Dedifferentiated amniotic fluid mesenchymal stem cell (primary cell): ENCODE data around the gene SMYD1.

ENCODE experiments used
- DNase-seq: peaks from one replicate; pipeline ENCODE4 v3.0.0-alpha.2; 2016; ENCODE audit errors: extremely low spot score

SMYD1 gene

DNA sequence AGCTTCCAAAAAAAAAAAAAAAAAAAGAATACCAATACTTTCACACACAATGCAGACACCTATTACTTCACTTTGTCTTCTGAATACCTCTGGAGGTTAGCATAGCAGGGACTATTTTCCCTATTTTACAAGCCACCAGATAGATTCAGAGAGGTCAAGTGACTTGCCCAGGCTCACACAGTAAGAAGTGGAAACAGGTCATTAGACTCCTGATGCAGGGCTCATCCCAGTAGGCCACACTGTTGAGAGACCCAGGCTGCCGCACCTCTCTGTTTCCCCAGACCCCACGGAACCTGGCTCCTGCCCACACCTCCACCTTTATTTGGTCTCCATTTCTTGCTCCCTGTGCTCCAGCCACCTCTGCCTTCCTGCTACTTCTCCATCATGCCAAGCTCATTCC lies 19.4 kb downstream of the SMYD1 start:
- no peak for DNase-seq

- DNase-seq: no peak
Measured at GRCh38 chr2:88087763-88088162, 20.1 kb downstream of the SMYD1 start.

DNA sequence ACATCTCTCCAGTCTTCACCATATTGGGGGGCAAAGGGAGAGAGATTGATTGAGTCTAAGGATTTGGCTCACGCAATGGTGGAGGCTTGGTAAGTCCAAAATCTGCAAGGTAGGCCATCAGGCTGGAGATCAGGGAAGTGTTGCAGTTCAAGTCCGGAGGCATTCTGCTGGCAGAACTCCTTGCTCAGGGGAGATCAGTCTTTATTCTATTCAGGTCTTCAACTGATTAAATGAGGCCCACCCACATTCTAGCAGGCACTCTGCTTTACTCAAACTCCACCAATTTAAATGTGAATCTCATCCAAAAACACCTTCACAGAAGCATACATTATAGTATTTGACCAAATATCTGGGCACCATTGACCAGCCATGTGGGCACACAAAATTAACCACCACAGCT lies 21.4 kb downstream of the SMYD1 start:
- DNase-seq: no peak

- no peak for DNase-seq
Measured at GRCh38 chr2:88090446-88091283, 23.0 kb downstream of the SMYD1 start.

- DNase-seq: no peak
Measured at GRCh38 chr2:88091943-88092342, 24.3 kb downstream of the SMYD1 start.

- no peak for DNase-seq
Measured at GRCh38 chr2:88092773-88093172, 25.1 kb downstream of the SMYD1 start.

- DNase-seq: no peak
Measured at GRCh38 chr2:88095022-88095421, 27.4 kb downstream of the SMYD1 start.

DNA sequence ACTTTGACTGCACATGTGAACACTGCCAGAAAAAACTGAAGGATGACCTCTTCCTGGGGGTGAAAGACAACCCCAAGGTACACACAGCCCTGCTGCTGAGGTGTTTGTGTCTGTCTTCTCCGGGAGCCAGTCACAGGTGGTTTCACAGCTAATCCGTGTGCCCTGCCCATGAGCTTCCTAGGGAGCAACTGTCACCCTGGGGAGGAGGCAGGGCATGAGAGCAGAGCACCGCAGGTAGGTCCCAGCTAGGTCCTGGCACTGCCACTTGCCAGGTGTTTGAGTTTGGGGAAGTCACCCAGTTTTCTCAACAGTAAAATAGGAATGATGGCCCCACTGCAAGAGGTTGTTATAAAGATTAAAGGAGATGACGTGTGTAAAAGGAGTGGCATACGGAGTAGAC lies 29.1 kb downstream of the SMYD1 start:
- DNase-seq: no peak

DNA sequence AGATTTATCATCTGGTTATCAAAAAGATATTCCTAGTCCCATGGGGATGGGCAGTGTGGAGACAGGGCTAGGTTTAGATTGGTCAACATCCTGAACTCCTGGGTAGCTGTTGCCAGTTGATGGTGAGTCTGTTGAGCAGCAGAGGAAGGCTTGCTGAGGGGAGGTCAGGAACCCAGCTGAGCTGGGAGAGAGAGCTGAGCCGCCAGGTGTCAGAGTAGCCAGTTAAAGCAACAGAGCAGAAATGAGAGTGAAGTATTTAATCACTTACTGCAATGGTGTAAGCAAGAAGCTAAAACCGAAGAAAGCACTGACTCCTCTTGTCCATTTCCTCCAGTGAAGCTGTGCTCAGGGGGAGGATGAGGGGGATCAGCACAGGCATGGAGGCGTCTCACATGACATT lies 29.6 kb downstream of the SMYD1 start:
- no peak for DNase-seq

GRCh38 chr2:88097891-88098557 lies 30.4 kb downstream of the SMYD1 start:
- DNase-seq: no peak

GRCh38 chr2:88098558-88098900 lies 30.9 kb downstream of the SMYD1 start:
- no peak for DNase-seq

DNA sequence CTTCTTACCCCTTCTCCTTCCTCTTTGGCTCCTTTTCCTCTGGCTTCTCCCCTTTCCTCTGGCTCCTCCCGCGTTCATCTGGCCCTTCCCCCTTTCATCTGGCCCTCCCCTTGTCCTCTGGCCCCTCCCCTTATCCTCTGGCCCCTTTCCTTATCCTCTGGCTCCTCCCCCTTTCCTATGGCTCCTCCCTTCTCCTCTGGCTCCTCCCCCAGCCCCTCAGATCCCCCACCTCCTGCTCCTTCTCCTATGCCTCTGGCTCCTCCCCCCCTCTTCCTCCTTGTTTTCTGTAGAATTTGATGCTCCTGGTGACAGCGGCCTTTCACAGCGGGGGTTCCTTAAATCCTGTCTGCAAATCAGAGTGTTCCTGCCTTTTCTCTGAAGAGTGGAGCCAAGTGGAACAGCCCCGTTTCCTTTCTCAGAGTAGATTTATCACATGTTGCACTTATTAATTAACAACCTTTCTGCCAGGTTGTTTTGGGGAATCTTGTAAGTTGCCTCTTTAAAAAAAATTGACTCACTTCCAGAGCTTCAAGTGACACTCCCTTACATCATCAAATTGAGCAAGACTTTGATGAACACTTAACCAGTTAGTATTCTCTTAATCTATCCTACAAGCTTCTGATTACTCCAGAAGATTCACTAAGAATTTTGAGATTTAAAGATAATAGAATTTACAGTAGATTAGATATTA lies 32.3 kb downstream of the SMYD1 start:
- no peak for DNase-seq

DNA sequence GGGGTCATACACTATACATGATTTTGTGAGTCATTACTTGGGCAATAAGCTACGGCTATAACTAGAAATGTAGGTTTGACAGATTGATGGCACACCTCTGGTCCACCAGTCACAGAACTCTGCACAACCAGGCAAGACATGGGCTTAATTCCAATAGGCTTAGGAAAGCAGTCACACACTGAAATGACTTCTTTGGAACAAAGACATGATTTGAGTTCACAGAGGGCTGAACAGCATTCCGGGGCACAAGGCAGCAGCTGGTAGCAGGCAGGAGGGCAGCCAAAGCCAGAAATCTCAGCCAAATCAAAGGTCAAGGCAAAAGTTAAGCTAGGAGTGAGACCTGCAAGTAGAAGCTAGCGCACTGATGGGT lies 32.8 kb downstream of the SMYD1 start:
- DNase-seq: no peak

- DNase-seq: no peak
Measured at GRCh38 chr2:88108796-88109195, 41.2 kb downstream of the SMYD1 start.

- no peak for DNase-seq
Measured at GRCh38 chr2:88110830-88111229, 43.2 kb downstream of the SMYD1 start.

DNA sequence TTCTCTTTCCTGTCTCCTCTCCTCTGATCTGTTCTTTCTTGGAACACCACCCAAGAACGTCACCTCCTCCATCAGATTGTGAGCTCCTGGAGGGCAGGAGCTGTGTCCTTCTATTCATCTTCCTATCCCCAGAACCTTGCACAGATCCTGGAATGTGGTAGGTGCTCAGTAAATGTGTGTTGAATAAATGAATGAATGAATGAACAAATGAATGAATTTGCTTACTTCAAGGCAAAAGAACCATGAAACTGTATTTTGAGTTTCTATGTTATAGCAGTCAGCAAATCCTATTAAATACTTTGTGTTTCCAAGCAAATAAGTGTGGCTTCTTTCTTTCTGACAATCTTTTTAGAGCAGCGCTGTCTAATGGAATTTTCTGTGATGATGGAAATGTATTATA lies 45.4 kb downstream of the SMYD1 start:
- no peak for DNase-seq

DNA sequence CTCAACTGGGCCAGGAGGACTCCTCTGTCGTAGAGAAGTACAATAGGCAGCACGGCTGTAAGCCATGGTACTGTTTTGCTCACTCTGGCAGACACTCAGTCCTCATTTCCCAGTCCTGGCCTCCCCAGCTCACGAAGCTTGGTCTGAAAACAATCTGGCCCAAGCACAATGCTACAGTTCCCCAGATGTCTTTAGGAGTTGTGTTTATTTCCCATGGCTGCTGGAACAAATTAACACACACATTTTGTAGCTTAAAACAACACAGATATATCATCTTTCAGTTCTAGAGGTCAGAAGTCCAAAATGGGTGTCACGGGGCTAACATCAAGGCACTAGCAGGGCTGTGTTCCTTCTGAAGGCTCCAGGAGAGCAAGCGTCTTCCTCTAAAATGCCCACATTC lies 47.3 kb downstream of the SMYD1 start:
- DNase-seq: no peak

DNA sequence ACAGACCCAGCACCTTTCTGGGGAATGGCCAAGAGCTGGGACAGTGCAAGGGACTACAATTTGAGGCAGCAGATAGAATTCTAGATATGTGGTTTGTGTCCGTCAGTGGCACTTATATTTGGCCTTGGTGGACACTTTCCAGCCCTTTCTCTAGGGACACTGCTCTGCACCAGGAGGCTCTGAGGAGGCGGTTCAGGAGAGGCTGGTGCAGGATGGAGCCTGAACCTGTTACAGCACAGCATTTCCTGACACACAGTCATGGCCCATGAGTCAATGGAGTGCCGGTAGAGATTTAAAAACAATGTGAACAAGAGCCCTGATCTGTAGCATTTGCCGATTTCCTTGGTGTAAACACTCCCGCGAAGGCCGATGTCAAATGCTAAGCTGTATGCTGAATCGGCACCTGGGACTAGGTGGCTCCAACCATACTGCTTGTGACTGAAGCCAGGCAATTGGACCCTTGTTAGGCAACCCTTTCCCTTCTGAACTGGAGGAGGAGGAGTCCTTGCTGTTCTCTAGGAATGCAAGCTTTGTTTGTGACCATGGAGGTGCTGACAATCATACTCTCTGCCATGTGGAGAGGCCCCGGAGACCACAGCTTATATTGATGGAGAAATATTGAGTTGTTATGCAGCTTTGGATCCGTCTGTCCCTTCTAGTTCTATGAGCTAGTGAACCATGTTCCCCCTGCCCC lies 48.3 kb downstream of the SMYD1 start:
- DNase-seq: no peak

GRCh38 chr2:88116669-88117432 lies 49.2 kb downstream of the SMYD1 start:
- no peak for DNase-seq

GRCh38 chr2:88117973-88118372 lies 50.3 kb downstream of the SMYD1 start:
- no peak for DNase-seq

DNA sequence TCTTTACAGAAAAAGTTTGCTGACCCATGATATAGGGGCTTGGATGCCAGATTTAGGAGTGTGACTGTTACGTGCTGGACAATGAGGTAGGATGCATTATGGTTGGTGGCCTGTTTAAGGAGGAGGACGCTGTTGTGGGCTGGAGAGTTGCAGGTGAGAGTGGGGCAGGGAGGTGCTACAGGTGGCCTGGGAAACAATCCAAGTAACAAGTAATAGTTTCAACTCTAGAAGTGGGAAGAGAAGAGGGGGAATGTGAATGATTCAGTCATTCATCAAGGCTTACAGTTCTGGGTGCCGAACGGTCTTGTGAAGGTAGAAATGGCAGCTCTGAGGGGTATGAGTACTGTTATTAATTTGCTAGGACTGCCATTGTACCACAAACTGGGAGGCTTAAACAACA lies 54.1 kb downstream of the SMYD1 start:
- no peak for DNase-seq
